Fibroblast of lung (primary cell): ENCODE measurements around the gene THAP11. TPM values are rescaled to one million over a fixed set of nuclear protein-coding genes. Genes with fewer than 3 reads are reported as not detected.

Source experiments
- DNase-seq, 2 donors: peaks; one replicate each; pipeline versions ENCODE4 v3.0.0 to v3.0.0-alpha.2; 2010; ENCODE audit warnings: low read depth in 2 of 2
- H2AFZ ChIP-seq: 2 replicates; pipeline ENCODE4 v1.5.1; 2012; ENCODE audit warnings: low read length, control low read depth, inconsistent platforms
- H3K27ac ChIP-seq: 2 replicates; pipeline ENCODE4 v1.5.1; 2011; ENCODE audit warnings: low read length, control low read depth; ENCODE audit not compliant: insufficient read depth
- H3K27me3 ChIP-seq: 2 replicates; pipeline ENCODE4 v1.5.1; 2011; ENCODE audit warnings: mild to moderate bottlenecking, low read length; ENCODE audit not compliant: control insufficient read depth, insufficient read depth
- H3K36me3 ChIP-seq: 2 replicates; pipeline ENCODE4 v1.5.1; 2011; ENCODE audit warnings: low read length; ENCODE audit not compliant: control insufficient read depth, insufficient read depth
- H3K4me1 ChIP-seq: 2 replicates; pipeline ENCODE4 v1.5.1; 2011; ENCODE audit warnings: low read length; ENCODE audit not compliant: control insufficient read depth, insufficient read depth; ENCODE audit errors: extremely low read depth
- H3K4me2 ChIP-seq: 2 replicates; pipeline ENCODE4 v1.5.1; 2011; ENCODE audit warnings: low read length, control low read depth; ENCODE audit not compliant: insufficient read depth; ENCODE audit errors: extremely low read depth
- H3K4me3 ChIP-seq, 4 experiments: fragments of 200-600 bp in 1 of 4; sonication (generic) in 1 of 4; replicated peaks in 1 of 4; 2 replicates each; pipeline ENCODE4 v1.5.1; 2011 to 2016; ENCODE audit warnings: low read length in 4 of 4, low read depth in 3 of 4, mild to moderate bottlenecking in 3 of 4, control low read depth in 2 of 4, inconsistent platforms in 1 of 4, mixed read lengths in 1 of 4; ENCODE audit not compliant: insufficient read depth in 1 of 4; ENCODE audit errors: control extremely low read depth in 1 of 4
- H3K79me2 ChIP-seq: 2 replicates; pipeline ENCODE4 v1.5.1; 2012; ENCODE audit warnings: mild to moderate bottlenecking, low read length, inconsistent platforms; ENCODE audit not compliant: control insufficient read depth, insufficient read depth
- H3K9ac ChIP-seq: 2 replicates; pipeline ENCODE4 v1.5.1; 2011; ENCODE audit warnings: mild to moderate bottlenecking, low read length, control low read depth; ENCODE audit not compliant: insufficient read depth
- H3K9me3 ChIP-seq: 2 replicates; pipeline ENCODE4 v1.5.1; 2012; ENCODE audit warnings: low read depth, low read length; ENCODE audit not compliant: control insufficient read depth, insufficient read depth
- H4K20me1 ChIP-seq: 2 replicates; pipeline ENCODE4 v1.5.1; 2011; ENCODE audit warnings: low read length; ENCODE audit not compliant: control insufficient read depth, insufficient read depth; ENCODE audit errors: extremely low read depth
- CTCF ChIP-seq, 2 donors: IDR thresholded peaks in 1 of 2; conservative IDR thresholded peaks in 1 of 2; 1 replicate in 1 of 2; 2 replicates in 1 of 2; pipeline ENCODE4 v1.5.1; 2011 to 2012; ENCODE audit warnings: low read length in 2 of 2, control low read depth in 1 of 2, inconsistent platforms in 1 of 2, low read depth in 1 of 2, mild to moderate bottlenecking in 1 of 2
- EZH2 ChIP-seq: IDR thresholded peaks from 2 replicates; pipeline ENCODE4 v1.5.1; 2012; ENCODE audit warnings: low read length, control low read depth, mild to moderate bottlenecking; ENCODE audit errors: missing control alignments
- polyA plus RNA-seq, 2 donors: library from polyadenylated mRNA; depleted of rRNA in 1 of 2; stranded (reverse) in 1 of 2; unstranded in 1 of 2; fragments of >200 nt; gene quantifications; 2 replicates each; pipeline ENCODE4 v1.2.1, GENCODE V29; 2011 to 2012; ENCODE audit warnings: missing spikeins in 1 of 2
- total RNA-seq: library from RNA; depleted of rRNA; stranded (reverse); fragments of >200 nt; gene quantifications from 2 replicates; pipeline ENCODE4 v1.2.1, GENCODE V29; 2014

The THAP11 gene
- total and polyA plus RNA-seq, 2 donors (not counting 1 experiment from before 2014, with no cell fraction given), result 16.0 to 37.7 TPM

GRCh38 chr16:67825906-67826305 lies 16.2 kb upstream of the THAP11 start:
- H2AFZ ChIP-seq, result no peak overlapping the region
- TF ChIP-seq EZH2 (no peak), CTCF (conservative IDR thresholded peaks at IDR 0.05 in 1 of 2, IDR thresholded peaks at IDR 0.05 in 1 of 2; ENCODE audit: low read depth in 1 of 2, low read length in 2 of 2) (no peak)

GRCh38 chr16:67828651-67829050 lies 13.5 kb upstream of the THAP11 start:
- peaks cover 36% of the 10 kb centered on the region for H3K36me3 ChIP-seq
- no peaks in the 10 kb centered on the region for H3K9me3 ChIP-seq
- DNase-seq, result no peak
- no peak overlapping the region for H3K4me3 ChIP-seq
- no peaks in the 10 kb centered on the region for H3K27me3 ChIP-seq
- H3K4me2 ChIP-seq, result no peak overlapping the region
- H3K79me2 ChIP-seq, result peaks cover 17% of the 10 kb centered on the region
- no peaks in the 10 kb centered on the region for H4K20me1 ChIP-seq
- peaks cover 3% of the 10 kb centered on the region for H3K4me1 ChIP-seq
- no peak overlapping the region for H3K27ac ChIP-seq
- H2AFZ ChIP-seq, result no peak overlapping the region
- TF ChIP-seq CTCF (conservative IDR thresholded peaks at IDR 0.05 in 1 of 2, IDR thresholded peaks at IDR 0.05 in 1 of 2; ENCODE audit: low read depth in 1 of 2, low read length in 2 of 2) (no peak), EZH2 (no peak)
- no peak overlapping the region for H3K9ac ChIP-seq

More at GRCh38 chr16:67825906-67826305, 16.2 kb upstream of the THAP11 start:
- Histone ChIP-seq H4K20me1 (no peaks in the 10 kb centered on the region), H3K4me2 (no peak overlapping the region), H3K4me1 (no peaks in the 10 kb centered on the region), H3K27ac (no peak overlapping the region), H3K9me3 (no peaks in the 10 kb centered on the region), H3K4me3 (no peak overlapping the region), H3K27me3 (no peaks in the 10 kb centered on the region), H3K9ac (no peak overlapping the region), H3K36me3 (peaks cover 24% of the 10 kb centered on the region), H3K79me2 (no peaks in the 10 kb centered on the region)
- no peak for DNase-seq

- DNase-seq, result peak; percentile 43 to 77
- peak overlapping the region; percentile 31 for H2AFZ ChIP-seq
- peak overlapping the region; percentile 98 for H3K4me2 ChIP-seq
- H3K79me2 ChIP-seq, result peaks cover 17% of the 10 kb centered on the region
- H4K20me1 ChIP-seq, result no peaks in the 10 kb centered on the region
- H3K27me3 ChIP-seq, result no peaks in the 10 kb centered on the region
- peaks cover 32% of the 10 kb centered on the region for H3K36me3 ChIP-seq
- TF ChIP-seq CTCF (conservative IDR thresholded peaks at IDR 0.05 in 1 of 2, IDR thresholded peaks at IDR 0.05 in 1 of 2; ENCODE audit: low read depth in 1 of 2, low read length in 2 of 2) (no peak), EZH2 (no peak)
- H3K4me3 ChIP-seq, result peak overlapping the region; percentile 83 to 93 (median 88)
- peak overlapping the region; percentile 91 for H3K27ac ChIP-seq
- peaks cover 3% of the 10 kb centered on the region for H3K4me1 ChIP-seq
- no peaks in the 10 kb centered on the region for H3K9me3 ChIP-seq
- H3K9ac ChIP-seq, result peak overlapping the region; percentile 91
These were observed 9.1 kb upstream of the THAP11 start for GRCh38 chr16:67833030-67833414.
